Endothelial cell of coronary artery (primary cell): Measurements from ENCODE around the gene RGS21. TPM values are rescaled to one million over a fixed set of nuclear protein-coding genes. Genes with fewer than 3 reads are reported as not detected.

Source experiments
- total RNA-seq: library from RNA; depleted of rRNA; stranded (reverse); fragments of >200 nt; gene quantifications from 2 replicates; pipeline ENCODE4 v1.2.3, GENCODE V29; 2014

Gene RGS21, protein sequence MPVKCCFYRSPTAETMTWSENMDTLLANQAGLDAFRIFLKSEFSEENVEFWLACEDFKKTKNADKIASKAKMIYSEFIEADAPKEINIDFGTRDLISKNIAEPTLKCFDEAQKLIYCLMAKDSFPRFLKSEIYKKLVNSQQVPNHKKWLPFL
- not detected in 2 replicates for total RNA-seq

DNA sequence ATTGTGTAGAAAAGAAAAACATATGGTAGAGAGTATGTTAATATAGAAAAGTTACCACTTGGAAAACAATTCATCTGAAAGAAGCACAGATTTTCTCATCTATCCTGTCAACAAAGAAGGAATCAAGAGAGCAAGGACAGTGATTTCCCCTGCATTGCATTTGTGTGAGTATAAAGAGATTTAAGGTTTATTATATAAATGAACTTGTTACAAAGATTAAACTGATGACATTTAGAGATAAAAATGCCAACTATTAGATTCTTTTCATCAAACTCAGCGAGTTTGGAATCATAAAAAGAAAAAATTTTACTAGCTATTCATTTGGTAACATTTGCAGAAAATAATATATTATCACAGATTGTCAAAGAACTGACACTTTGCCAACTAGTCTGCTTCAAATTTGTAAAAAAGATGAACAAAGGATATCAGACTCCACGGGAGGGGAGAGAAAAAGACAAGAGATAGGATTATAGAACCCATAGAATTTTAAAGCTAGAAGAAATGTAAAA is at the start of gene RGS21:
Gene RGS21 (plus strand): TSS at position 51 of the 509 bp plus-strand sequence. CDS start 26,045 bp downstream, outside the sequence.

Other genes starting within 250 kb of the RGS21 start
- not detected in 2 replicates for gene RGS18, start 158.5 kb upstream of the RGS21 start, total RNA-seq